ENCODE measurements around the gene KLF13.

Gene KLF13

DNA sequence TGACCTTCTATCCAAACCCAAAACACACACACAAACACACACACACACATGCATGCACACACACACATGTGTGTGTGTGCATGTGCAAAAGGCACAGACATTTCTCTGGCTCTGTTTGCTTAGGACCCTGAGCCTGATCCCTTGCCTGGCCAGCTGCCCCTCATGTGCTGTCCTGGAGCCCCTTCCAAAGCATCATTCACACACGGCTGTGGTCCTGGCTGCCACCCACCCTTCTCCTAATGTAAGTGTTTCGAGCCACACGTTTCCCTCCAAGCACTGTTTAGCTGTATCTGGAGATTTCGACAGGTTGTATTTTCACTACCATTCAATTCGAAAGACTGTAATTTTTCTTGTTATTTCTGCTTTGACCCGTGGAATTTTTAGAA lies 45.8 kb upstream of the KLF13 start:
- no peaks in the 10 kb centered on the region for H3K79me2 ChIP-seq (ENCODE audit: control insufficient read depth, low read length)
- peaks cover 5% of the 10 kb centered on the region; the same call in 1 of the 2 replicates for H3K9me3 ChIP-seq (ENCODE audit: control insufficient read depth, insufficient read depth, low read length)
- no peak overlapping the region for H3K4me2 ChIP-seq (ENCODE audit: low read length)
- no peaks in the 10 kb centered on the region for H3F3A ChIP-seq (ENCODE audit: control insufficient read depth, insufficient read depth)
- H3K27ac ChIP-seq (ENCODE audit: low read depth, low read length): no peak overlapping the region
- no peak overlapping the region for H3K4me3 ChIP-seq (ENCODE audit: low read length)
- no peaks in the 10 kb centered on the region for H4K20me1 ChIP-seq (ENCODE audit: control insufficient read depth, insufficient read depth, low read depth, low read length)
- no peaks in the 10 kb centered on the region for H3K9me2 ChIP-seq (replicated peaks; ENCODE audit: control insufficient read depth, low read length)
- H3K36me3 ChIP-seq (ENCODE audit: control insufficient read depth, low read length): no peaks in the 10 kb centered on the region
- TF ChIP-seq EZH2phosphoT487 (IDR thresholded peaks at IDR 0.05; ENCODE audit: borderline replicate concordance, low read length): no peak
- TF ChIP-seq, protein P1, sequence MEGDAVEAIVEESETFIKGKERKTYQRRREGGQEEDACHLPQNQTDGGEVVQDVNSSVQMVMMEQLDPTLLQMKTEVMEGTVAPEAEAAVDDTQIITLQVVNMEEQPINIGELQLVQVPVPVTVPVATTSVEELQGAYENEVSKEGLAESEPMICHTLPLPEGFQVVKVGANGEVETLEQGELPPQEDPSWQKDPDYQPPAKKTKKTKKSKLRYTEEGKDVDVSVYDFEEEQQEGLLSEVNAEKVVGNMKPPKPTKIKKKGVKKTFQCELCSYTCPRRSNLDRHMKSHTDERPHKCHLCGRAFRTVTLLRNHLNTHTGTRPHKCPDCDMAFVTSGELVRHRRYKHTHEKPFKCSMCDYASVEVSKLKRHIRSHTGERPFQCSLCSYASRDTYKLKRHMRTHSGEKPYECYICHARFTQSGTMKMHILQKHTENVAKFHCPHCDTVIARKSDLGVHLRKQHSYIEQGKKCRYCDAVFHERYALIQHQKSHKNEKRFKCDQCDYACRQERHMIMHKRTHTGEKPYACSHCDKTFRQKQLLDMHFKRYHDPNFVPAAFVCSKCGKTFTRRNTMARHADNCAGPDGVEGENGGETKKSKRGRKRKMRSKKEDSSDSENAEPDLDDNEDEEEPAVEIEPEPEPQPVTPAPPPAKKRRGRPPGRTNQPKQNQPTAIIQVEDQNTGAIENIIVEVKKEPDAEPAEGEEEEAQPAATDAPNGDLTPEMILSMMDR (IDR thresholded peaks at IDR 0.05; ENCODE audit: low read depth, low read length, poor library complexity, severe bottlenecking): no peak
- H3K4me1 ChIP-seq (ENCODE audit: control insufficient read depth, low read length): peaks cover 21% of the 10 kb centered on the region
- no peaks in the 10 kb centered on the region for H3K27me3 ChIP-seq (ENCODE audit: control insufficient read depth, low read length)

DNA sequence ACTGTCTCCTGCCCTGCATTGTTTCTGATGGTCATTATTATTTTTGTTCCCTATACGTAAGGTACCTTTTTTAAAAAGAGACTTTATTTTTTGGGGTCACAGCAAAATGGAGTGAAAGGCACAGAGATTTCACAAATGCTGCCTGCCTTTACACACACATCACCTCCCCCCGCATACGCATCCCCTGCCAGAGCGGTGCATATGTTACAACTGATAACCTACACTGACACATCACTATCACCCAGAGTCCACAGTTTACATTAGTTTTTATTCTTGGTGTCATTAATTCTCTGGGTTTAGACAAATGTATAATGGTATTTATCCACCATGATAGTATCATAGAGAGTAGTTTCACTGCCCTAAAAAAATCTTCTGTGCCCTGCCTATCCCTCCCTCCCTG lies 43.6 kb upstream of the KLF13 start:
- peaks cover 11% of the 10 kb centered on the region; the same call in 1 of the 2 replicates for H3K9me3 ChIP-seq (ENCODE audit: control insufficient read depth, insufficient read depth, low read length)
- H3K27me3 ChIP-seq (ENCODE audit: control insufficient read depth, low read length): no peaks in the 10 kb centered on the region
- no peak overlapping the region for H3K27ac ChIP-seq (ENCODE audit: low read depth, low read length)
- H3F3A ChIP-seq (ENCODE audit: control insufficient read depth, insufficient read depth): no peaks in the 10 kb centered on the region
- H3K4me2 ChIP-seq (ENCODE audit: low read length): no peak overlapping the region
- no peaks in the 10 kb centered on the region for H3K9me2 ChIP-seq (replicated peaks; ENCODE audit: control insufficient read depth, low read length)
- TF ChIP-seq, protein P1 (IDR thresholded peaks at IDR 0.05; ENCODE audit: low read depth, low read length, poor library complexity, severe bottlenecking): no peak
- TF ChIP-seq EZH2phosphoT487 (IDR thresholded peaks at IDR 0.05; ENCODE audit: borderline replicate concordance, low read length): no peak
- H3K4me3 ChIP-seq (ENCODE audit: low read length): no peak overlapping the region
- peaks cover 24% of the 10 kb centered on the region for H3K4me1 ChIP-seq (ENCODE audit: control insufficient read depth, low read length)
- no peaks in the 10 kb centered on the region for H3K36me3 ChIP-seq (ENCODE audit: control insufficient read depth, low read length)
- no peaks in the 10 kb centered on the region for H3K79me2 ChIP-seq (ENCODE audit: control insufficient read depth, low read length)
- no peaks in the 10 kb centered on the region for H4K20me1 ChIP-seq (ENCODE audit: control insufficient read depth, insufficient read depth, low read depth, low read length)

DNA sequence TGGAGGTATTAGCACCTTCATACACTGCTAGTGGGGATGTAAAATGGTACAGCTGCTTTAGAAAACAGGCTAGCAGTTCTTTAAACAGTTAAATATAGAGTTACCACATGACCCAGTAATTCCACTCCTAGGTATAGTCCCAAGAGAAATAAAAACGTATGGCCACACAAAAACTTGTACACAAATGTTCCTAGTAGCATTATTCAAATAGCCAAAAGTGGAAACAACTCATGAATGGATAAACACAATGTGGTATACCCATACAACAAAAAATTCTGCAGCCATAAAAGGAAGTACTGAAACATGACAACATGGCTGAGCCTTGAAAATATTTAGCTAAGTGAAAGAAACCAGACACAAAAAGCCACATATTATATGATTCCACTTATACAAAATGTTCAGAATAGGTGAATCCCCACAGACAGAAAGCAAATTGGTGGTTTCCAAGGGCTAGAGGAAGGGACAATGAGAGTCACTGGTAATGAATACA lies 40.8 kb upstream of the KLF13 start:
- no peaks in the 10 kb centered on the region for H3K9me2 ChIP-seq (replicated peaks; ENCODE audit: control insufficient read depth, low read length)
- H3K79me2 ChIP-seq (ENCODE audit: control insufficient read depth, low read length): no peaks in the 10 kb centered on the region
- H4K20me1 ChIP-seq (ENCODE audit: control insufficient read depth, insufficient read depth, low read depth, low read length): no peaks in the 10 kb centered on the region
- no peak overlapping the region for H3K4me3 ChIP-seq (ENCODE audit: low read length)
- H3K4me2 ChIP-seq (ENCODE audit: low read length): no peak overlapping the region
- H3K4me1 ChIP-seq (ENCODE audit: control insufficient read depth, low read length): peaks cover 24% of the 10 kb centered on the region
- H3K27ac ChIP-seq (ENCODE audit: low read depth, low read length): no peak overlapping the region
- peaks cover 15% of the 10 kb centered on the region; the same call in 1 of the 2 replicates for H3K9me3 ChIP-seq (ENCODE audit: control insufficient read depth, insufficient read depth, low read length)
- H3F3A ChIP-seq (ENCODE audit: control insufficient read depth, insufficient read depth): no peaks in the 10 kb centered on the region
- TF ChIP-seq, protein P1 (IDR thresholded peaks at IDR 0.05; ENCODE audit: low read depth, low read length, poor library complexity, severe bottlenecking): no peak
- TF ChIP-seq EZH2phosphoT487 (IDR thresholded peaks at IDR 0.05; ENCODE audit: borderline replicate concordance, low read length): no peak
- no peaks in the 10 kb centered on the region for H3K27me3 ChIP-seq (ENCODE audit: control insufficient read depth, low read length)
- H3K36me3 ChIP-seq (ENCODE audit: control insufficient read depth, low read length): no peaks in the 10 kb centered on the region
